ENCODE measurements around the gene PSME1. TPM values are rescaled to one million over a fixed set of nuclear protein-coding genes. Genes with fewer than 3 reads are reported as not detected.

Gene PSME1
- total and polyA plus RNA-seq, 2 of the 13 experiments (the other 11 are each of a cell fraction or from before 2014, with no cell fraction given): 159 to 608 TPM

DNA sequence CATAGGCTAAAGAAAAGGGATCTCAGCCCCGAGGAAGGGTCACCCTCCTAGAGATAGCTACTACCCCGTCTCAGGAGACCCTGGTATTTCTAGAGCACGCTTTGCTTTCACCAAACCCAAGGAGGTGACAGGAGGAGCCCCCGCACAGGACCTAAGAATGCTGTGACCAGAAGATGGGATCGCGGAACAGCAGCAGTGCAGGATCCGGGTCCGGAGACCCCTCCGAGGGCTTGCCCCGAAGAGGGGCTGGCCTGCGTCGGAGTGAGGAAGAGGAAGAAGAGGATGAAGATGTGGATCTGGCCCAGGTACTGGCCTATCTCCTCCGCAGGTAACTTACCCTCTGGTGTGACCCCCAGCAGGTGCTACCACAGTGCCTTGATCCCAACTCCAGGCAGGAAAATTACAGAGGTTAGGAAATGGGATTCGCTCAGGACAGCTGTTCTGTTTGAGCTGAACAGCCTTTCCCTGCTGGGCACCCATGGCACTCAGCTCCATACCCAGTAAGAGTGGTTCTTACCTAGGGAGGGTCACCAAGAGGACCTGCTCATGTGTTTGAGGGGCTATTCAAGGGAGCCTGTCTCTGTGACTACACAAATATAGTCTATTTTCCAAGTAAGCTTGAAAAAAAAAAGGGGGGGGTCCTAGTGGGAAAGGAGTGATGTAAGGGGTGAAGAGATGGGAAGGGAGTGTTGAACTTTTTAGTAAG, 20.4 kb upstream of the PSME1 start (continued):
- TF ChIP-seq, protein P1, sequence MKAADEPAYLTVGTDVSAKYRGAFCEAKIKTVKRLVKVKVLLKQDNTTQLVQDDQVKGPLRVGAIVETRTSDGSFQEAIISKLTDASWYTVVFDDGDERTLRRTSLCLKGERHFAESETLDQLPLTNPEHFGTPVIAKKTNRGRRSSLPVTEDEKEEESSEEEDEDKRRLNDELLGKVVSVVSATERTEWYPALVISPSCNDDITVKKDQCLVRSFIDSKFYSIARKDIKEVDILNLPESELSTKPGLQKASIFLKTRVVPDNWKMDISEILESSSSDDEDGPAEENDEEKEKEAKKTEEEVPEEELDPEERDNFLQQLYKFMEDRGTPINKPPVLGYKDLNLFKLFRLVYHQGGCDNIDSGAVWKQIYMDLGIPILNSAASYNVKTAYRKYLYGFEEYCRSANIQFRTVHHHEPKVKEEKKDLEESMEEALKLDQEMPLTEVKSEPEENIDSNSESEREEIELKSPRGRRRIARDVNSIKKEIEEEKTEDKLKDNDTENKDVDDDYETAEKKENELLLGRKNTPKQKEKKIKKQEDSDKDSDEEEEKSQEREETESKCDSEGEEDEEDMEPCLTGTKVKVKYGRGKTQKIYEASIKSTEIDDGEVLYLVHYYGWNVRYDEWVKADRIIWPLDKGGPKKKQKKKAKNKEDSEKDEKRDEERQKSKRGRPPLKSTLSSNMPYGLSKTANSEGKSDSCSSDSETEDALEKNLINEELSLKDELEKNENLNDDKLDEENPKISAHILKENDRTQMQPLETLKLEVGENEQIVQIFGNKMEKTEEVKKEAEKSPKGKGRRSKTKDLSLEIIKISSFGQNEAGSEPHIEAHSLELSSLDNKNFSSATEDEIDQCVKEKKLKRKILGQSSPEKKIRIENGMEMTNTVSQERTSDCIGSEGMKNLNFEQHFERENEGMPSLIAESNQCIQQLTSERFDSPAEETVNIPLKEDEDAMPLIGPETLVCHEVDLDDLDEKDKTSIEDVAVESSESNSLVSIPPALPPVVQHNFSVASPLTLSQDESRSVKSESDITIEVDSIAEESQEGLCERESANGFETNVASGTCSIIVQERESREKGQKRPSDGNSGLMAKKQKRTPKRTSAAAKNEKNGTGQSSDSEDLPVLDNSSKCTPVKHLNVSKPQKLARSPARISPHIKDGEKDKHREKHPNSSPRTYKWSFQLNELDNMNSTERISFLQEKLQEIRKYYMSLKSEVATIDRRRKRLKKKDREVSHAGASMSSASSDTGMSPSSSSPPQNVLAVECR (CRISPR knock-in tag; IDR thresholded peaks at IDR 0.05; ENCODE audit: borderline replicate concordance): no peak
- TF ChIP-seq, protein P2, sequence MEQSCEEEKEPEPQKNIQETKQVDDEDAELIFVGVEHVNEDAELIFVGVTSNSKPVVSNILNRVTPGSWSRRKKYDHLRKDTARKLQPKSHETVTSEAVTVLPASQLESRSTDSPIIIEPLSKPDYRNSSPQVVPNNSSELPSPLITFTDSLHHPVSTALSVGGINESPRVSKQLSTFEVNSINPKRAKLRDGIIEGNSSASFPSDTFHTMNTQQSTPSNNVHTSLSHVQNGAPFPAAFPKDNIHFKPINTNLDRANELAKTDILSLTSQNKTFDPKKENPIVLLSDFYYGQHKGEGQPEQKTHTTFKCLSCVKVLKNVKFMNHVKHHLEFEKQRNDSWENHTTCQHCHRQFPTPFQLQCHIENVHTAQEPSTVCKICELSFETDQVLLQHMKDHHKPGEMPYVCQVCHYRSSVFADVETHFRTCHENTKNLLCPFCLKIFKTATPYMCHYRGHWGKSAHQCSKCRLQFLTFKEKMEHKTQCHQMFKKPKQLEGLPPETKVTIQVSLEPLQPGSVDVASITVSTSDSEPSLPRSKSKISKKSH (CRISPR knock-in tag; IDR thresholded peaks at IDR 0.05; ENCODE audit: borderline replicate concordance): peak; percentile 88
- TF ChIP-seq ZBTB1 (CRISPR knock-in tag; IDR thresholded peaks at IDR 0.05; ENCODE audit: borderline replicate concordance) (no peak), ZNF496 (CRISPR knock-in tag; IDR thresholded peaks at IDR 0.05; ENCODE audit: insufficient replicate concordance) (no peak), ZNF674 (CRISPR knock-in tag; IDR thresholded peaks at IDR 0.05; ENCODE audit: low read depth) (peak; percentile 54; the same call in 1 of the 2 replicates), GTF3A (CRISPR knock-in tag; conservative IDR thresholded peaks at IDR 0.05) (no peak), ZNF615 (CRISPR knock-in tag; IDR thresholded peaks at IDR 0.05; ENCODE audit: borderline replicate concordance) (0 out of 2 replicates have a peak, but pooled peaks have one; percentile 56), TBX2 (CRISPR knock-in tag; IDR thresholded peaks at IDR 0.05; ENCODE audit: borderline replicate concordance) (no peak), ZFP82 (CRISPR knock-in tag; IDR thresholded peaks at IDR 0.05; ENCODE audit: borderline replicate concordance) (no peak), FOXO1 (CRISPR knock-in tag; IDR thresholded peaks at IDR 0.05) (peak; percentile 4; the same call in 1 of the 2 replicates), NKX3-1 (CRISPR knock-in tag; IDR thresholded peaks at IDR 0.05) (no peak), ZFY (CRISPR knock-in tag; IDR thresholded peaks at IDR 0.05) (no peak), HMG20A (CRISPR knock-in tag; IDR thresholded peaks at IDR 0.05; ENCODE audit: borderline replicate concordance) (no peak), ZNF577 (CRISPR knock-in tag; IDR thresholded peaks at IDR 0.05; ENCODE audit: borderline replicate concordance, low read depth) (no peak), ZNF709 (CRISPR knock-in tag; IDR thresholded peaks at IDR 0.05) (no peak), ZKSCAN8 (CRISPR knock-in tag; IDR thresholded peaks at IDR 0.05; ENCODE audit: borderline replicate concordance) (no peak), ATM (IDR thresholded peaks at IDR 0.05; ENCODE audit: borderline replicate concordance) (no peak)
- TF ChIP-seq, protein P3, sequence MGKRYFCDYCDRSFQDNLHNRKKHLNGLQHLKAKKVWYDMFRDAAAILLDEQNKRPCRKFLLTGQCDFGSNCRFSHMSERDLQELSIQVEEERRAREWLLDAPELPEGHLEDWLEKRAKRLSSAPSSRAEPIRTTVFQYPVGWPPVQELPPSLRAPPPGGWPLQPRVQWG (CRISPR knock-in tag; IDR thresholded peaks at IDR 0.05; ENCODE audit: borderline replicate concordance, low read depth): no peak

Measured in HepG2 (cell line).